K562 (cell line): ENCODE results near the gene DIPK2A. TPM values are rescaled to one million over a fixed set of nuclear protein-coding genes. Genes with fewer than 3 reads are reported as not detected.

Source experiments
- ARID4B ChIP-seq: sonication (generic); formaldehyde crosslinking; IDR thresholded peaks from 2 replicates; pipeline ENCODE4 v1.8.0; 2022; ENCODE audit warnings: mild to moderate bottlenecking, missing genetic modification reagents
- CHAMP1 ChIP-seq: fragments of 450-650 bp; IDR thresholded peaks from 2 replicates; pipeline ENCODE4 v1.6.1; 2016; ENCODE audit warnings: mild to moderate bottlenecking
- GABPB2 ChIP-seq: fragments of 250-450 bp; sonication (Bioruptor Pico); conservative IDR thresholded peaks from 2 replicates; pipeline ENCODE4 v1.5.1; 2021; ENCODE audit warnings: mild to moderate bottlenecking
- IRF2 ChIP-seq: sonication (generic); formaldehyde crosslinking; IDR thresholded peaks from 2 replicates; pipeline ENCODE4 v1.8.1; 2022; ENCODE audit warnings: mild to moderate bottlenecking, missing genetic modification reagents
- MAFF ChIP-seq: IDR thresholded peaks from 2 replicates; pipeline ENCODE4 v1.6.1; 2012; ENCODE audit warnings: low read length, improper control_type of control experiment
- MEIS2 ChIP-seq: fragments of 450-650 bp; IDR thresholded peaks from 2 replicates; pipeline ENCODE4 v1.6.1; 2014; ENCODE audit warnings: mild to moderate bottlenecking; ENCODE audit not compliant: partially characterized antibody
- MLX ChIP-seq, 2 experiments: fragments of 450-650 bp in 1 of 2; sonication (generic) in 1 of 2; formaldehyde crosslinking; conservative IDR thresholded peaks; 2 replicates each; pipeline versions ENCODE4 v1.4.0 to v1.8.1; 2020 to 2022; ENCODE audit warnings: mild to moderate bottlenecking in 1 of 2, missing genetic modification reagents in 1 of 2
- MYBL2 ChIP-seq, 2 experiments: fragments of 450-650 bp in 1 of 2; sonication (generic) in 1 of 2; formaldehyde crosslinking in 1 of 2; IDR thresholded peaks; 2 replicates each; pipeline versions ENCODE4 v1.6.1 to v1.8.1; 2017 to 2022; ENCODE audit warnings: borderline replicate concordance in 1 of 2, inconsistent platforms in 1 of 2, low read depth in 1 of 2, mild to moderate bottlenecking in 1 of 2, missing genetic modification reagents in 1 of 2, moderate library complexity in 1 of 2
- NCOA1 ChIP-seq: fragments of 450-650 bp; IDR thresholded peaks from 2 replicates; pipeline ENCODE4 v1.6.1; 2016; ENCODE audit warnings: low read depth
- NFIC ChIP-seq: fragments of 450-650 bp; IDR thresholded peaks from 2 replicates; pipeline ENCODE4 v1.6.1; 2017; ENCODE audit warnings: mild to moderate bottlenecking, inconsistent platforms
- PRPF4 ChIP-seq: fragments of 200-400 bp; formaldehyde crosslinking; IDR thresholded peaks from one replicate; pipeline ENCODE4 v1.6.1; 2017; ENCODE audit warnings: low read length, low read depth, mild to moderate bottlenecking; ENCODE audit not compliant: insufficient read depth, poor library complexity, severe bottlenecking
- RFX5 ChIP-seq: IDR thresholded peaks from 2 replicates; pipeline ENCODE4 v1.6.1; 2011; ENCODE audit warnings: low read depth, mild to moderate bottlenecking, improper control_type of control experiment, low read length
- SMARCC2 ChIP-seq: fragments of 450-650 bp; IDR thresholded peaks from 2 replicates; pipeline ENCODE4 v1.6.1; 2017; ENCODE audit warnings: antibody characterized with exemption, moderate library complexity, mild to moderate bottlenecking, low read depth
- SUPT5H ChIP-seq: fragments of 450-650 bp; IDR thresholded peaks from 2 replicates; pipeline ENCODE4 v1.6.1; 2016
- TAF15 ChIP-seq: fragments of 200-400 bp; formaldehyde crosslinking; IDR thresholded peaks from 2 replicates; pipeline ENCODE4 v1.6.1; 2017; ENCODE audit warnings: mild to moderate bottlenecking, low read depth, low read length, moderate library complexity
- TSC22D4 ChIP-seq: fragments of 450-650 bp; IDR thresholded peaks from 2 replicates; pipeline ENCODE4 v1.6.1; 2016; ENCODE audit warnings: missing genetic modification characterization, missing biosample characterization, control low read depth
- ZKSCAN3 ChIP-seq: fragments of 250-450 bp; sonication (Bioruptor Pico); IDR thresholded peaks from 2 replicates; pipeline ENCODE4 v1.4.0; 2020
- ZNF174 ChIP-seq: fragments of 250-450 bp; sonication (Bioruptor Pico); IDR thresholded peaks from 2 replicates; pipeline ENCODE4 v1.4.0; 2020; ENCODE audit warnings: mild to moderate bottlenecking
- ZNF212 ChIP-seq: fragments of 450-650 bp; formaldehyde crosslinking; IDR thresholded peaks from 2 replicates; pipeline ENCODE4 v1.4.0; 2020; ENCODE audit warnings: mild to moderate bottlenecking
- ZNF586 ChIP-seq: fragments of 450-650 bp; formaldehyde crosslinking; conservative IDR thresholded peaks from 2 replicates; pipeline ENCODE4 v1.4.0; 2020; ENCODE audit warnings: mild to moderate bottlenecking, moderate library complexity
- ZSCAN32 ChIP-seq: fragments of 450-650 bp; formaldehyde crosslinking; IDR thresholded peaks from 2 replicates; pipeline ENCODE4 v1.4.0; 2020; ENCODE audit warnings: mild to moderate bottlenecking, moderate library complexity
- polyA plus RNA-seq, 8 experiments: library from polyadenylated mRNA; depleted of rRNA in 4 of 8; stranded (reverse) in 5 of 8; unstranded in 3 of 8; fragments of >200 nt; fragmentation: Nextera tagmentation in 2 of 8; fragmentation: Illumina TruSeq in 1 of 8; extraction: Ambion mirVana in 2 of 8; extraction: Trizol in 1 of 8; gene quantifications; 2 replicates each; pipeline versions ENCODE4 v1.2.1 to v1.2.3, GENCODE V29; 2011 to 2014; ENCODE audit warnings: inconsistent platforms in 1 of 8, missing spikeins in 1 of 8
- total RNA-seq, 7 experiments: library from RNA; depleted of rRNA in 6 of 7; stranded (reverse); fragments of >200 nt in 6 of 7; fragmentation: Illumina TruSeq in 2 of 7; extraction: Trizol in 2 of 7; gene quantifications; 2 replicates each; pipeline versions ENCODE4 v1.2.1 to v1.2.3, GENCODE V29; 2011 to 2021; ENCODE audit warnings: low replicate concordance in 1 of 7

The DIPK2A gene
- total and polyA plus RNA-seq, 9 of the 15 experiments (the other 6 are each of a cell fraction or from before 2014, with no cell fraction given) = 3.3 to 15.7 (median 7.8) TPM

- TF ChIP-seq ARID4B (CRISPR knock-in tag) (no peak), MLX (CRISPR knock-in tag; conservative IDR thresholded peaks at IDR 0.05) (0 out of 4 replicates have a peak, but pooled peaks of 1 of the 2 experiments have one; percentile 72), PRPF4 (no peak), MYBL2 (IDR thresholded peaks at IDR 0.05; ENCODE audit: low read depth) (no peak), MYBL2 (CRISPR knock-in tag; IDR thresholded peaks at IDR 0.05; ENCODE audit: borderline replicate concordance) (no peak), RFX5 (no peak), TAF15 (no peak), ZSCAN32 (CRISPR knock-in tag) (peak; percentile 2; the same call in 1 of the 2 replicates), NFIC (peak; percentile 64), SUPT5H (peak; percentile 86), ZNF212 (CRISPR knock-in tag) (0 out of 2 replicates have a peak, but pooled peaks have one; percentile 36), GABPB2 (CRISPR knock-in tag) (no peak), MEIS2 (peak; percentile 74), IRF2 (CRISPR knock-in tag) (no peak), NCOA1 (no peak), SMARCC2 (no peak), ZKSCAN3 (no peak), TSC22D4 (tag) (no peak), CHAMP1 (no peak), ZNF174 (CRISPR knock-in tag) (no peak), ZNF586 (CRISPR knock-in tag) (no peak), MAFF (no peak)
These were observed at the start of gene DIPK2A (continued) for GRCh38 chr3:143971359-143972154.
